ENCODE results near the gene SPP1. TPM values are rescaled to one million over a fixed set of nuclear protein-coding genes. Genes with fewer than 3 reads are reported as not detected.
"Not testable (repeated sequence)": the region's sequence is repeated elsewhere in the genome, so short reads cannot be mapped to it uniquely, and the experiment has no call there.

SPP1 gene
- polyA plus RNA-seq (2013, experiment 1 of 2) = 262 TPM
- polyA plus RNA-seq (2013, experiment 2 of 2) = 208 TPM

DNA sequence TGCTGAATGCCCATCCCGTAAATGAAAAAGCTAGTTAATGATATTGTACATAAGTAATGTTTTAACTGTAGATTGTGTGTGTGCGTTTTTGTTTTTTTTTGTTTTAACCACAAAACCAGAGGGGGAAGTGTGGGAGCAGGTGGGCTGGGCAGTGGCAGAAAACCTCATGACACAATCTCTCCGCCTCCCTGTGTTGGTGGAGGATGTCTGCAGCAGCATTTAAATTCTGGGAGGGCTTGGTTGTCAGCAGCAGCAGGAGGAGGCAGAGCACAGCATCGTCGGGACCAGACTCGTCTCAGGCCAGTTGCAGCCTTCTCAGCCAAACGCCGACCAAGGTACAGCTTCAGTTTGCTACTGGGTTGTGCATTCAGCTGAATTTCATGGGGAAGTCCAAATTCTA lies at the start of gene SPP1:
Gene SPP1, plus strand, starts transcription at position 249 of the 400 bp plus-strand sequence. CDS start 1,182 bp downstream, outside the sequence.
- Histone ChIP-seq H3K9me3 (ENCODE audit: control insufficient read depth, low read length) (no peaks in the 10 kb centered on the region), H3K27ac (ENCODE audit: low read depth, low read length, severe bottlenecking) (no peak within 1 kb of the TSS), H3K4me1 (ENCODE audit: control insufficient read depth, insufficient read depth, low read length, poor library complexity, severe bottlenecking) (peaks cover 15% of the 10 kb centered on the region), H3K36me3 (ENCODE audit: control insufficient read depth, insufficient read depth, low read length) (no peaks in the 10 kb centered on the region), H3K4me3 (ENCODE audit: extremely low read depth, insufficient read depth, low read length, poor library complexity, severe bottlenecking) (peak within 1 kb of the TSS; percentile 26)
- WGBS, 2 experiments (ENCODE audit: insufficient coverage in 2 of 2) = 6% methylated on average over 3 to 6 of the region's 8 CpGs

- Histone ChIP-seq H3K9me3 (ENCODE audit: control insufficient read depth, low read length) (peaks cover 2% of the 10 kb centered on the region), H3K4me3 (ENCODE audit: extremely low read depth, insufficient read depth, low read length, poor library complexity, severe bottlenecking) (no peak overlapping the region), H3K4me1 (ENCODE audit: control insufficient read depth, insufficient read depth, low read length, poor library complexity, severe bottlenecking) (no peaks in the 10 kb centered on the region), H3K36me3 (ENCODE audit: control insufficient read depth, insufficient read depth, low read length) (no peaks in the 10 kb centered on the region), H3K27ac (ENCODE audit: low read depth, low read length, severe bottlenecking) (no peak overlapping the region)
- 83% methylated on average over 2 of the region's 4 CpGs; no CpG with 5 or more reads in 1 of the 2 experiments for WGBS, 2 experiments (ENCODE audit: insufficient coverage in 2 of 2)
Observed at GRCh38 chr4:87926554-87927098, 48.9 kb upstream of the SPP1 start.

DNA sequence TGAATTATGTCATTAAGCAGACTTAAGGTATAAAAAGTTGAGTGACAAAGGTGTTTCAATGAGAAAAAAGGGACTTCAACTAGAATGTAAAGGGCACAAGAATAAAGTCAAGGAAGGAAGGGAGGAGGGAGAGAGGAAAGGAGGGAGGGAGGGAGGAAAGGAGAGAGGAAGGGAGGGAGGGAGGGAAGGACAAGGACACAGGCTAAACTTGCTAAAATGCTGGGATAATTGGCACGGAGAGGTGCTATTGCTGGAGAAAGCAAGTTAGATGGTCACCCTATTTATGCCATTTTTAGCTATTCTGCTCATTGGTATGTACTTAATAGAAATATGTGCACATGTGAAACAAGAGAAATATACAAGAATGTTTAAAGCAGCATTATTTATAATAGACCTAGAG lies 44.9 kb upstream of the SPP1 start:
- H3K4me1 ChIP-seq (ENCODE audit: control insufficient read depth, insufficient read depth, low read length, poor library complexity, severe bottlenecking) = no peaks in the 10 kb centered on the region
- 100% methylated on average over 1 of the region's 1 CpG; no CpG with 5 or more reads in 1 of the 2 experiments for WGBS, 2 experiments (ENCODE audit: insufficient coverage in 2 of 2)
- H3K36me3 ChIP-seq (ENCODE audit: control insufficient read depth, insufficient read depth, low read length) = no peaks in the 10 kb centered on the region

GRCh38 chr4:87931932-87932331 lies 43.6 kb upstream of the SPP1 start:
- Histone ChIP-seq H3K4me3 (ENCODE audit: extremely low read depth, insufficient read depth, low read length, poor library complexity, severe bottlenecking) (no peak overlapping the region), H3K36me3 (ENCODE audit: control insufficient read depth, insufficient read depth, low read length) (no peaks in the 10 kb centered on the region), H3K9me3 (ENCODE audit: control insufficient read depth, low read length) (peaks cover 6% of the 10 kb centered on the region), H3K4me1 (ENCODE audit: control insufficient read depth, insufficient read depth, low read length, poor library complexity, severe bottlenecking) (no peaks in the 10 kb centered on the region), H3K27ac (ENCODE audit: low read depth, low read length, severe bottlenecking) (no peak overlapping the region)
- 60% methylated on average over 1 of the region's 1 CpG; no CpG with 5 or more reads in 1 of the 2 experiments for WGBS, 2 experiments (ENCODE audit: insufficient coverage in 2 of 2)

More for the DNA sequence above, 44.9 kb upstream of the SPP1 start:
- Histone ChIP-seq H3K4me3 (ENCODE audit: extremely low read depth, insufficient read depth, low read length, poor library complexity, severe bottlenecking) (no peak overlapping the region), H3K9me3 (ENCODE audit: control insufficient read depth, low read length) (peaks cover 6% of the 10 kb centered on the region), H3K27ac (ENCODE audit: low read depth, low read length, severe bottlenecking) (no peak overlapping the region)

GRCh38 chr4:87932718-87933141 lies 42.8 kb upstream of the SPP1 start:
- 80 to 95% methylated on average over 2 to 3 of the region's 5 CpGs for WGBS, 2 experiments (ENCODE audit: insufficient coverage in 2 of 2)
- Histone ChIP-seq H3K4me3 (ENCODE audit: extremely low read depth, insufficient read depth, low read length, poor library complexity, severe bottlenecking) (no peak overlapping the region), H3K4me1 (ENCODE audit: control insufficient read depth, insufficient read depth, low read length, poor library complexity, severe bottlenecking) (no peaks in the 10 kb centered on the region), H3K27ac (ENCODE audit: low read depth, low read length, severe bottlenecking) (no peak overlapping the region), H3K36me3 (ENCODE audit: control insufficient read depth, insufficient read depth, low read length) (no peaks in the 10 kb centered on the region), H3K9me3 (ENCODE audit: control insufficient read depth, low read length) (peaks cover 6% of the 10 kb centered on the region)

DNA sequence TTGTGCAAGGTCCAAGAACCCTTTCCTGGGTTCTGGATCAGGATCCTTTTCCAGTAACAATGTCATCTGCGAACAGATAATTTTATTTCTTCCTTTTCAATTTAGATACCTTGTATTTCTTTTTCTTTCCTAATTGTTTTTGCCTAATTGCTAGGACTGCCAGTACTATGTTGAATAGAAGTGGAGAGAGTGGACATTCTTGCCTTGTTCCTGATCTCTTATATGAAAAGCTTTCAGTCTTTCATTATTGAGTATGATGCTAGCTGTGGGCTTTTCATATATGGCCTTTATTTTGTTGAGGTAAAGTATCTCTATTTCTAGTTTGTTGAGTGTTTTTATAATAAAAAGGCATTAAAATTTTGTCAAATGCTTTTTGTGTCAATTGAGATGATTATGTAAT lies 42.2 kb upstream of the SPP1 start:
- no CpG with 5 or more reads among the region's 1 CpG for WGBS, 2 experiments (ENCODE audit: insufficient coverage in 2 of 2)
- H3K4me1 ChIP-seq (ENCODE audit: control insufficient read depth, insufficient read depth, low read length, poor library complexity, severe bottlenecking) = no peaks in the 10 kb centered on the region
- H3K27ac ChIP-seq (ENCODE audit: low read depth, low read length, severe bottlenecking) = no peak overlapping the region
- H3K4me3 ChIP-seq (ENCODE audit: extremely low read depth, insufficient read depth, low read length, poor library complexity, severe bottlenecking) = no peak overlapping the region
- peaks cover 6% of the 10 kb centered on the region for H3K9me3 ChIP-seq (ENCODE audit: control insufficient read depth, low read length)
- no peaks in the 10 kb centered on the region for H3K36me3 ChIP-seq (ENCODE audit: control insufficient read depth, insufficient read depth, low read length)

- Histone ChIP-seq H3K9me3 (ENCODE audit: control insufficient read depth, low read length) (peaks cover 6% of the 10 kb centered on the region), H3K27ac (ENCODE audit: low read depth, low read length, severe bottlenecking) (no peak overlapping the region), H3K4me1 (ENCODE audit: control insufficient read depth, insufficient read depth, low read length, poor library complexity, severe bottlenecking) (no peaks in the 10 kb centered on the region), H3K4me3 (ENCODE audit: extremely low read depth, insufficient read depth, low read length, poor library complexity, severe bottlenecking) (no peak overlapping the region), H3K36me3 (ENCODE audit: control insufficient read depth, insufficient read depth, low read length) (no peaks in the 10 kb centered on the region)
- WGBS, 2 experiments (ENCODE audit: insufficient coverage in 2 of 2) = no CpG with 5 or more reads among the region's 2 CpGs
Observed at GRCh38 chr4:87934157-87934704, 41.3 kb upstream of the SPP1 start.

GRCh38 chr4:87934973-87935372 lies 40.5 kb upstream of the SPP1 start:
- Histone ChIP-seq H3K27ac (ENCODE audit: low read depth, low read length, severe bottlenecking) (no peak overlapping the region), H3K4me3 (ENCODE audit: extremely low read depth, insufficient read depth, low read length, poor library complexity, severe bottlenecking) (no peak overlapping the region), H3K9me3 (ENCODE audit: control insufficient read depth, low read length) (peaks cover 6% of the 10 kb centered on the region), H3K4me1 (ENCODE audit: control insufficient read depth, insufficient read depth, low read length, poor library complexity, severe bottlenecking) (no peaks in the 10 kb centered on the region), H3K36me3 (ENCODE audit: control insufficient read depth, insufficient read depth, low read length) (no peaks in the 10 kb centered on the region)
- WGBS, 2 experiments (ENCODE audit: insufficient coverage in 2 of 2) = no CpG with 5 or more reads among the region's 2 CpGs

- not testable (repeated sequence) for H3K27ac ChIP-seq (ENCODE audit: low read depth, low read length, severe bottlenecking); H3K4me3 ChIP-seq (ENCODE audit: extremely low read depth, insufficient read depth, low read length, poor library complexity, severe bottlenecking); H3K36me3 ChIP-seq (ENCODE audit: control insufficient read depth, insufficient read depth, low read length); H3K4me1 ChIP-seq (ENCODE audit: control insufficient read depth, insufficient read depth, low read length, poor library complexity, severe bottlenecking); H3K9me3 ChIP-seq (ENCODE audit: control insufficient read depth, low read length)
- WGBS, 2 experiments (ENCODE audit: insufficient coverage in 2 of 2) = 100% methylated on average over 2 of the region's 9 CpGs; no CpG with 5 or more reads in 1 of the 2 experiments
Observed at GRCh38 chr4:87935954-87936353, 39.6 kb upstream of the SPP1 start.

GRCh38 chr4:87937523-87937922 lies 38.0 kb upstream of the SPP1 start:
- Histone ChIP-seq H3K4me1 (ENCODE audit: control insufficient read depth, insufficient read depth, low read length, poor library complexity, severe bottlenecking) (no peaks in the 10 kb centered on the region), H3K36me3 (ENCODE audit: control insufficient read depth, insufficient read depth, low read length) (no peaks in the 10 kb centered on the region), H3K4me3 (ENCODE audit: extremely low read depth, insufficient read depth, low read length, poor library complexity, severe bottlenecking) (no peak overlapping the region), H3K27ac (ENCODE audit: low read depth, low read length, severe bottlenecking) (no peak overlapping the region), H3K9me3 (ENCODE audit: control insufficient read depth, low read length) (no peaks in the 10 kb centered on the region)
- 100% methylated on average over 1 of the region's 1 CpG for WGBS, 2 experiments (ENCODE audit: insufficient coverage in 2 of 2)

GRCh38 chr4:87938746-87939145 lies 36.8 kb upstream of the SPP1 start:
- Histone ChIP-seq H3K36me3 (ENCODE audit: control insufficient read depth, insufficient read depth, low read length) (no peaks in the 10 kb centered on the region), H3K9me3 (ENCODE audit: control insufficient read depth, low read length) (no peaks in the 10 kb centered on the region), H3K4me3 (ENCODE audit: extremely low read depth, insufficient read depth, low read length, poor library complexity, severe bottlenecking) (no peak overlapping the region), H3K4me1 (ENCODE audit: control insufficient read depth, insufficient read depth, low read length, poor library complexity, severe bottlenecking) (no peaks in the 10 kb centered on the region), H3K27ac (ENCODE audit: low read depth, low read length, severe bottlenecking) (no peak overlapping the region)

Data from mesodermal cell (in vitro differentiated cells).